Measurements from ENCODE around the gene BPGM. TPM values are rescaled to one million over a fixed set of nuclear protein-coding genes. Genes with fewer than 3 reads are reported as not detected.

BPGM gene
- total and polyA plus RNA-seq, 2 donors (not counting 1 experiment from before 2014, with no cell fraction given), result 7.0 to 9.7 TPM

DNA sequence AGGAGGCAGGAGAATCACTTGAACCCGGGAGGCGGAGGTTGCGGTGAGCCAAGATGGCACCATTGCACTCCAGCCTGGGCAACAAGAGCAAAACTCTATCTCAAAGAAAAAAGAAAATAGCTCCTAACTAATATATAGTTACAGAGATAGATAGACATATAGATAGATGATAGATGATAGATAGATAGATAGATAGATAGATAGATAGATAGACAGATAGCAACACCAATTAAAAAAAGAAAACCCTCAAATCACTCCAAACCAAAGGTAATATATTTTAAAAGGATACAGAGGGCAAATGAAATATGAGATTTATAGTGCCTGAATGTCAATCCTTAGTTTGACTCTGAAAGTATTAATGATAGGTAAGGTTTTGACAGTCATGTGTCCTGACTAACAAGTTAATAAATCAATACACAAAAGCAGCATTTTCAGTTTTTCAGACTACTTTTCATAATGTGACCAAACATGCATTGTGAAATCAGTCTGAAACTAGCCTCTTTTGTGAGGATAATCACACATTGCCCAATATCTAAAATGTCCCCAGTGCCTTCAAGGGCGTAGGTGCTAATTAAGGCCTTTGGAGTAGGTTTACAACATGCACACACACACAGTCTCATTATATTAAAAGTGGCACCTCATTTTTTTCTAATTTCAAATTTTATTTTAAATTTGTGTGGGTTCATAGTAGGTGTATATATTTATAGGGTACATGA lies 61.2 kb downstream of the BPGM start:
- no peaks in the 10 kb centered on the region for H3K79me2 ChIP-seq (ENCODE audit: control insufficient read depth, insufficient read depth, low read length)
- no peaks in the 10 kb centered on the region for H4K20me1 ChIP-seq (ENCODE audit: control insufficient read depth, insufficient read depth, low read length, poor library complexity, severe bottlenecking)
- Mint-ChIP-seq H3K4me1 (no peaks in the 10 kb centered on the region), H3K4me3 (no peak overlapping the region), H3K9me3 (ENCODE audit: insufficient read depth) (no peaks in the 10 kb centered on the region), H3K27ac (no peak overlapping the region), H3K27me3 (peaks cover 22% of the 10 kb centered on the region)
- H3K4me1 ChIP-seq (ENCODE audit: control insufficient read depth in 2 of 2, insufficient read depth in 2 of 2, low read length in 2 of 2), result no peaks in the 10 kb centered on the region
- 83% methylated on average over 1 of the region's 4 CpGs for WGBS (ENCODE audit: insufficient coverage)
- H3K36me3 ChIP-seq (replicated peaks in 1 of 2; ENCODE audit: control extremely low read depth in 1 of 2, control insufficient read depth in 1 of 2, extremely low read depth in 1 of 2, insufficient read depth in 2 of 2, low read length in 1 of 2), result no peaks in the 10 kb centered on the region
- peaks cover 0 to 3% (median 0%) of the 10 kb centered on the region in 4 experiments for H3K27me3 ChIP-seq (replicated peaks in 1 of 4; ENCODE audit: control extremely low read depth in 1 of 4, control insufficient read depth in 3 of 4, insufficient read depth in 4 of 4, low read length in 3 of 4)
- H3K27ac ChIP-seq (ENCODE audit: low read length in 2 of 2), result no peak overlapping the region
- H3K9me3 ChIP-seq (ENCODE audit: control extremely low read depth in 1 of 3, control insufficient read depth in 2 of 3, insufficient read depth in 1 of 3, low read length in 2 of 3), result no peaks in the 10 kb centered on the region
- no peak for TF ChIP-seq EZH2 (IDR thresholded peaks at IDR 0.05; ENCODE audit: borderline replicate concordance, insufficient read depth, low read depth, low read length, poor library complexity, severe bottlenecking)
- TF ChIP-seq, protein P1, sequence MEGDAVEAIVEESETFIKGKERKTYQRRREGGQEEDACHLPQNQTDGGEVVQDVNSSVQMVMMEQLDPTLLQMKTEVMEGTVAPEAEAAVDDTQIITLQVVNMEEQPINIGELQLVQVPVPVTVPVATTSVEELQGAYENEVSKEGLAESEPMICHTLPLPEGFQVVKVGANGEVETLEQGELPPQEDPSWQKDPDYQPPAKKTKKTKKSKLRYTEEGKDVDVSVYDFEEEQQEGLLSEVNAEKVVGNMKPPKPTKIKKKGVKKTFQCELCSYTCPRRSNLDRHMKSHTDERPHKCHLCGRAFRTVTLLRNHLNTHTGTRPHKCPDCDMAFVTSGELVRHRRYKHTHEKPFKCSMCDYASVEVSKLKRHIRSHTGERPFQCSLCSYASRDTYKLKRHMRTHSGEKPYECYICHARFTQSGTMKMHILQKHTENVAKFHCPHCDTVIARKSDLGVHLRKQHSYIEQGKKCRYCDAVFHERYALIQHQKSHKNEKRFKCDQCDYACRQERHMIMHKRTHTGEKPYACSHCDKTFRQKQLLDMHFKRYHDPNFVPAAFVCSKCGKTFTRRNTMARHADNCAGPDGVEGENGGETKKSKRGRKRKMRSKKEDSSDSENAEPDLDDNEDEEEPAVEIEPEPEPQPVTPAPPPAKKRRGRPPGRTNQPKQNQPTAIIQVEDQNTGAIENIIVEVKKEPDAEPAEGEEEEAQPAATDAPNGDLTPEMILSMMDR (IDR thresholded peaks at IDR 0.05), result no peak
- intact Hi-C loops (cut with micrococcal nuclease), result no loop called here
- no peak overlapping the region for H3K4me2 ChIP-seq (replicated peaks; ENCODE audit: low read depth, low read length, poor library complexity, severe bottlenecking)
- no peak overlapping the region for H3K4me3 ChIP-seq (ENCODE audit: control extremely low read depth in 1 of 5, extremely low read depth in 1 of 5, insufficient read depth in 1 of 5, low read depth in 2 of 5, low read length in 4 of 5)
- ChIA-PET CTCF (no interaction called here), POLR2A (no interaction called here)
- DNase-seq (no peak), ATAC-seq (ENCODE audit: low read depth) (no peak)
- no peak overlapping the region for H2AFZ ChIP-seq (ENCODE audit: insufficient read depth, low read depth, low read length, poor library complexity, severe bottlenecking)
- no peak overlapping the region for H3K9ac ChIP-seq (ENCODE audit: low read length)

DNA sequence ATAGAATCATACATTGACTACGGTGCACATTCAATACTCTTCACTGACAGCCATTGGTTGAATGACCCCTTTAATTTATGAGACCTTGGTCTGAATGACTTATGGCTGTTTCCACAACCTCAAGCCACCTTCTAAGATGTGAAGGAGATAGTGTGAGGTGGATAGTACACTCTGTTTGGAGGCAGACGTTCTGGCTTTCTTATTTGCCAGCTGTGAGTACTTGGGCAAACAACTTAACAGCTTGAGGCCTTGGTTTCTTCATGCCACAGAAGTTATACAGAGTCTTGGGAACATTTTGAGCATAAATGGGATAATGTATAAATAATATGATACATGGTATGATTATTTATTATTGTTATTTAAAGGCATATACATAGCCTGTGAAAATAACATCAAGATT lies 62.0 kb downstream of the BPGM start:
- no peak overlapping the region for H3K4me3 Mint-ChIP-seq
- TF ChIP-seq, protein P1 (IDR thresholded peaks at IDR 0.05), result no peak
- TF ChIP-seq EZH2 (IDR thresholded peaks at IDR 0.05; ENCODE audit: borderline replicate concordance, insufficient read depth, low read depth, low read length, poor library complexity, severe bottlenecking), result no peak
- no peak for ATAC-seq (ENCODE audit: low read depth)
- no peaks in the 10 kb centered on the region for H3K9me3 Mint-ChIP-seq (ENCODE audit: insufficient read depth)
- H3K4me1 Mint-ChIP-seq, result no peaks in the 10 kb centered on the region
- DNase-seq, result no peak
- H3K36me3 ChIP-seq (replicated peaks in 1 of 2; ENCODE audit: control extremely low read depth in 1 of 2, control insufficient read depth in 1 of 2, extremely low read depth in 1 of 2, insufficient read depth in 2 of 2, low read length in 1 of 2), result no peaks in the 10 kb centered on the region
- intact Hi-C loops (cut with micrococcal nuclease), result no loop called here
- WGBS (ENCODE audit: insufficient coverage), result no CpG with 5 or more reads among the region's 2 CpGs
- ChIA-PET CTCF (no interaction called here), POLR2A (no interaction called here)
- no peak overlapping the region for H3K9ac ChIP-seq (ENCODE audit: low read length)
- H3K27me3 Mint-ChIP-seq, result peaks cover 20% of the 10 kb centered on the region
- no peak overlapping the region for H2AFZ ChIP-seq (ENCODE audit: insufficient read depth, low read depth, low read length, poor library complexity, severe bottlenecking)
- H3K27ac Mint-ChIP-seq, result no peak overlapping the region
- no peak overlapping the region for H3K4me2 ChIP-seq (replicated peaks; ENCODE audit: low read depth, low read length, poor library complexity, severe bottlenecking)
- H3K27ac ChIP-seq (ENCODE audit: low read length in 2 of 2), result no peak overlapping the region
- H3K9me3 ChIP-seq (ENCODE audit: control extremely low read depth in 1 of 3, control insufficient read depth in 2 of 3, insufficient read depth in 1 of 3, low read length in 2 of 3), result no peaks in the 10 kb centered on the region
- peaks cover 0 to 3% (median 0%) of the 10 kb centered on the region in 4 experiments for H3K27me3 ChIP-seq (replicated peaks in 1 of 4; ENCODE audit: control extremely low read depth in 1 of 4, control insufficient read depth in 3 of 4, insufficient read depth in 4 of 4, low read length in 3 of 4)
- no peaks in the 10 kb centered on the region for H4K20me1 ChIP-seq (ENCODE audit: control insufficient read depth, insufficient read depth, low read length, poor library complexity, severe bottlenecking)
- no peaks in the 10 kb centered on the region for H3K79me2 ChIP-seq (ENCODE audit: control insufficient read depth, insufficient read depth, low read length)
- no peak overlapping the region for H3K4me3 ChIP-seq (ENCODE audit: control extremely low read depth in 1 of 5, extremely low read depth in 1 of 5, insufficient read depth in 1 of 5, low read depth in 2 of 5, low read length in 4 of 5)
- H3K4me1 ChIP-seq (ENCODE audit: control insufficient read depth in 2 of 2, insufficient read depth in 2 of 2, low read length in 2 of 2), result no peaks in the 10 kb centered on the region
